Gastrocnemius medialis (tissue), 4 donors: ENCODE data around the gene NAXD.

Source experiments
- POLR2A ChIP-seq, 2 donors: fragments of 450-650 bp; IDR thresholded peaks; one replicate each; pipeline ENCODE4 v1.6.1; 2017; ENCODE audit warnings: antibody characterized with exemption in 2 of 2, mild to moderate bottlenecking in 2 of 2, moderate library complexity in 2 of 2
- TF ChIP-seq, protein P1 (sequence below), 5 experiments: fragments of 450-650 bp in 3 of 5; fragments of 200-600 bp in 2 of 5; sonication (generic) in 2 of 5; IDR thresholded peaks in 4 of 5; conservative IDR thresholded peaks in 1 of 5; 1 replicate in 4 of 5; 2 replicates in 1 of 5; pipeline ENCODE4 v1.5.1; 2016 to 2019; ENCODE audit warnings: antibody characterized with exemption in 5 of 5, mild to moderate bottlenecking in 3 of 5, moderate library complexity in 3 of 5

DNA sequence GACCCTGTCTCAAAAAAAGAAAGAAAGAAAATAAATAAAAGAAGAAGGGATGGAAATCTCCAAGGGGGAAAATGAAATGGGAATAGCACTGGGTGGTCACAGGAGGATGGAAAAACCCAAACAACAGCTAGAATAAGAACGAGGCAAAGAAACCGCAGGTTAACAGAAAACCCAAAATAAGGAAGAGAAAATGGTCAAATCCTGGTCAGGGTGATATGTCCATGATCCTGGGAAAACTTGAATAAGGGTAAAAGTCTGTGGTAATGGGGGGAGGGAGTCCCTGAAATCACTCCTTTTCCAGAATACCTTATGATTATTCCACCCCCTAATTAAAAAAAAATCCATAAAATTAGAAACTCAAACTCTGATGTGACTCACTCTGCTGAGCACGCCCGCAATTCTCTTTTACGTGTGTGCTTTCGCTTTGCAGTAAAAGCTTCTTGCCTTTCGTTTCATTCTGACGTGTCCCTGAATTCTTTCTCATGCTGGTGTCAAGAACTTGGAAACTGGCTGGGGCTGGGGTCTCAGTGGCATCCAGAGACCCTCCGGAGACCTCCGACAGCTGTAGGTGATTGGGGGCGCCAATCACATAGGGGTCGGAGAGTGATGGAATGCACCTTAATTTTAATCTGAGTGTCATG is 4.3 kb upstream of the NAXD start:
- TF ChIP-seq, protein P1, sequence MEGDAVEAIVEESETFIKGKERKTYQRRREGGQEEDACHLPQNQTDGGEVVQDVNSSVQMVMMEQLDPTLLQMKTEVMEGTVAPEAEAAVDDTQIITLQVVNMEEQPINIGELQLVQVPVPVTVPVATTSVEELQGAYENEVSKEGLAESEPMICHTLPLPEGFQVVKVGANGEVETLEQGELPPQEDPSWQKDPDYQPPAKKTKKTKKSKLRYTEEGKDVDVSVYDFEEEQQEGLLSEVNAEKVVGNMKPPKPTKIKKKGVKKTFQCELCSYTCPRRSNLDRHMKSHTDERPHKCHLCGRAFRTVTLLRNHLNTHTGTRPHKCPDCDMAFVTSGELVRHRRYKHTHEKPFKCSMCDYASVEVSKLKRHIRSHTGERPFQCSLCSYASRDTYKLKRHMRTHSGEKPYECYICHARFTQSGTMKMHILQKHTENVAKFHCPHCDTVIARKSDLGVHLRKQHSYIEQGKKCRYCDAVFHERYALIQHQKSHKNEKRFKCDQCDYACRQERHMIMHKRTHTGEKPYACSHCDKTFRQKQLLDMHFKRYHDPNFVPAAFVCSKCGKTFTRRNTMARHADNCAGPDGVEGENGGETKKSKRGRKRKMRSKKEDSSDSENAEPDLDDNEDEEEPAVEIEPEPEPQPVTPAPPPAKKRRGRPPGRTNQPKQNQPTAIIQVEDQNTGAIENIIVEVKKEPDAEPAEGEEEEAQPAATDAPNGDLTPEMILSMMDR (IDR thresholded peaks at IDR 0.05 in 4 of 5, conservative IDR thresholded peaks at IDR 0.05 in 1 of 5) = no peak
- TF ChIP-seq POLR2A (IDR thresholded peaks at IDR 0.05) = no peak
